GM03348 (cell line): ENCODE measurements around the gene COA7.
A peak's percentile ranks its signal among the peaks of the same experiment; 100 is the strongest.
"Not testable (repeated sequence)": the region's sequence is repeated elsewhere in the genome, so short reads cannot be mapped to it uniquely, and the experiment has no call there.

Source experiments
- DNase-seq: peaks from one replicate; pipeline ENCODE4 v3.0.0; 2012; ENCODE audit warnings: low spot score

The COA7 gene

DNA sequence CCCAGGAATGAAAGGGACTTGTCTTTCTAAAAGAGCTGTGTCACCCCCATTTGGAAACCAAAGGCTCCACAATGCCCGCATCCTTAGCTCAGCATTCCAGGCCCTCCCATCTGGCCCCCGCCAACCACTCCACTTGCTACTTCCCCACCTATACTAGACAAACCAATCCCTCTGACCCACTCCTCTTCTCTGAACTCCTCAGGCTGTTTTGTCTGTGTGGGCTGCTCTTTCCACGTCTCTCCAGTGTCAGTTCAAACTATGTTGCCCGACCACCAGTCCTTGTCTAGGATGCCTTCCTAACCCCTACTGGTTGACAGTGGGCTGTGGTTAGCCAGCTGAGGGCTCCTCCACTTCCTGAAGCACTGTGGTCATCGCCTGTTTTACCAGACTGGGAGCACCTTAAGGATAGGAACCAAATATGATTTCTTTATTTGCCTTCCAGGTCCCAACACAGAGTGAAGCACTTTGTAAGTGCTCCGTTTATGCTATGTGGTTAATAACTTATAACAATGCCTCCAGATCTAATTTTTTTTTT is 8.1 kb upstream of the COA7 start:
- DNase-seq = no peak

DNA sequence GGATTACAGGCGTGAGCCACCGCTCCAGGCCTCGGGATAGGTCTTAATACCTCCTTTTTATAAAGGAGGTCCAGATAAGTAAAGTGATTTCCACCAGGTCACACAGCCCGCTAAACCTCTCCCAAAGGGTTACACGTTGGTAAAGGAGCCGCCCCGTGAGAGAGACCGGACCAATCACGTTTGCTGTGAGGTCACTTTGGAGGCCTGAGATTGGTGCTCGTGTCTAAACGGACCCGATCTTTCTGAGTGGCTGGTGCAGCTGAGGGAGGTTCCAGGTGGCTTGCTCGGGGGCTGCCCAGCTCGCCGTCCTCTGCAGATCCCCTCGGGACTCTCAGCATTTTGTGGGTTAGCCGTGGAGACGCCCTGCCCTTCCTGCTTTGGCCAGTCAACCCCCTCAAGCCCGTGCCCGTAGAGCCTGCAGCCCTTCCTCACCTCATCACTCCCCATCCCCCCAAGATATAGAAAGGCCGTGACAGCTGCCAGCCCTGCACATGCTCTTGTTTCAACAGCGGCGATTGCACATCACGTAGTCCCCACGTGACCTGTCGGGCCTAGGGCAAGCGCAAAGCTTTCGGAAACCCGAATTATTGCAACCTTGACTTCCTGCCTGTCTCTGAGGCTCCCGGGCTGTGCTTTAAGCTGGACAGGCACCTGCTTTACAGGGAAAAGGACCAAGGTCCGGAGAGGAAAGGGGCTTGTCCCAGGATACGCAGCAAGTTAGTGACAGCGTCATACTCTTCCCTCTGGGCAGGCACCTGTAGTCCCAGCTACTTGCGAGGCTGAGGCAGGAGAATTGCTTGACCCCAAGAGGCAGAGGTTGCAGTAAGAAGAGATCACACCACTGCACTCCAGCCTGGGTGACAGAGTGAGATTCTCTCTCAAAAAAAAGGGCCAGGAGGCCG is 5.0 kb upstream of the COA7 start:
- DNase-seq = peak; percentile 94

DNA sequence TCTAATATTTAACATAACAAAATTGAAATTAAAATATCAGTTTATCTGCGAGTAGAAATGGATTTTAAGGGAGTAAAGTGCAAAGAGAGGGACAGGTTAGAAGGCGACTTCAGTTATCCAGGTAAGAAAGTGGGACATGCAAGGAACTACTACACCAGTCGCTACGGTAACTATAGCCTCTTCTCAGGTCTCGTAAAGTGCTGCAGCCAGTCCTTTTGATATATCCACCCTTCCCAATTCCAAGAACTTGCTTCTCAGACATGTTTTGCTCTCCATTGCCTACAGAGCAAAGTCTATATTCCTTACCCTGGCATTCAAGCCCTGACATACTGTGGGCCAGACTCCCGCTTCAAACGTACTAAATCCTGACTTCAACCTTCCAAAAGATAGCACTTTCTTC is 2.5 kb downstream of the COA7 start:
- DNase-seq = no peak

GRCh38 chr1:52693843-52694242 is 4.3 kb downstream of the COA7 start:
- no peak for DNase-seq

DNA sequence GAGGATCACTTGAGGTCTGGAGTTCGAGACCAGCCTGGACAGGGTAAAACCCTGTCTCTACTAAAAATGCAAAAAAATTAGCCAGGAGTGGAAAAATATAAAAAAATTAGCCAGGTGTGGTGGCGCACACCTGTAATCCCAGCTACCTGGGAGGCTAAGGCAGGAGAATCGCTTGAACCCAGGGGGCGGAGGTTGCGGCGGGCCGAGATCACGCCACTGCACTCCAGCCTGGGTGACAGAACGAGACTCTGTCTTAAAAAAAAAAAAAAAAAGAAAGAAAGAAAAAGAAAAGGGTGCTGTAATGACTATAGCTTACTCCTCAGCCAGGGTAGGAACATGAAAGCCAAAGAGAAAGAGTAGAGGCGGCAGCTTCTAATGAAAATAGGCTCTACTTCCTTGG is 4.8 kb downstream of the COA7 start:
- not testable (repeated sequence) for DNase-seq

DNA sequence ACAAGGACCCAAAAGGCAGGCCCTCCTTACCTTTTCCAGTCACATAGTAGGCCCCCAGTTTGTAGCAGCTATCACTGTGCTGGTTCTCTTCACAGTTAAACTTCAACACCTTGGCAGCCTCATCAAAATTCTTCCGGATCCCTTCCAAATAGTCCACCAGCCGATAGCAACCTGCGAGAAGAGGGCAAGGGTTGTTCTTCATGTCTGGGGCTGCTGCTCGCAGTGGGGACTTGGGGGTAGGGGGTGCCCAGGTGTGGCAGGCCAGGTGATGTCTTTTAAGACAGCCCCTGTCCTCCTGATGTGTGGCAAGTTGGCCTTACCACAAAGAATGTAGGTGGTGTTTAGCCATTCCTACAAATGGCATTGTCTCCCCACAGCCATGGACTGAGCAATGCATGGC is 5.5 kb downstream of the COA7 start:
- no peak for DNase-seq

GRCh38 chr1:52691821-52692220 is 6.3 kb downstream of the COA7 start:
- DNase-seq = no peak

- no peak for DNase-seq
Measured at GRCh38 chr1:52686830-52687229, 11.3 kb downstream of the COA7 start.

GRCh38 chr1:52686261-52686751 is 11.8 kb downstream of the COA7 start:
- DNase-seq = peak; percentile 81

- DNase-seq = no peak
Measured at GRCh38 chr1:52684545-52684944, 13.6 kb downstream of the COA7 start.

GRCh38 chr1:52683367-52683940 is 14.7 kb downstream of the COA7 start:
- no peak for DNase-seq

GRCh38 chr1:52681136-52681535 is 17.0 kb downstream of the COA7 start:
- DNase-seq = no peak

DNA sequence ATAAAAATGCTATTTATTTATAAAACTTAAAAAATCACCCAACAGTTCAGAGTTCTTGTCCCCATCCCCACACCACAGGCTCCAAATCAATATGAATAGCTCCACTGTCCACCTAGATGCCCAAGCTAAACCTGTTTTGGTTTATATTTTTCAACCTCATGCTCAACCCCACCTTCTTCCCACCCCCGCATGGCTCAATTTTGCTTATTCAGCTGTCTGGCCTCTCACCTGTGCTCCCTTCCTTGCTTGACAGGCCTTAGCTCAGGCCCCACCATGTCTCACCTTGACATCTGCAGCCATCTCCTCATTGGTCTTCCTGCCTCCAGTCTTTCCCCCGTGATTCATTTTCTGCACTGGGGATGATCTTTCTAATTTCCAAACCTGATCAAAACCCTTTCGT is 17.8 kb downstream of the COA7 start:
- DNase-seq = no peak

GRCh38 chr1:52679498-52679897 is 18.6 kb downstream of the COA7 start:
- DNase-seq = no peak

GRCh38 chr1:52679048-52679447 is 19.1 kb downstream of the COA7 start:
- DNase-seq = no peak

- no peak for DNase-seq
Measured at GRCh38 chr1:52677076-52677806, 20.9 kb downstream of the COA7 start.

GRCh38 chr1:52676249-52676903 is 21.8 kb downstream of the COA7 start:
- DNase-seq = no peak

GRCh38 chr1:52674497-52675384 is 23.4 kb downstream of the COA7 start:
- no peak for DNase-seq

DNA sequence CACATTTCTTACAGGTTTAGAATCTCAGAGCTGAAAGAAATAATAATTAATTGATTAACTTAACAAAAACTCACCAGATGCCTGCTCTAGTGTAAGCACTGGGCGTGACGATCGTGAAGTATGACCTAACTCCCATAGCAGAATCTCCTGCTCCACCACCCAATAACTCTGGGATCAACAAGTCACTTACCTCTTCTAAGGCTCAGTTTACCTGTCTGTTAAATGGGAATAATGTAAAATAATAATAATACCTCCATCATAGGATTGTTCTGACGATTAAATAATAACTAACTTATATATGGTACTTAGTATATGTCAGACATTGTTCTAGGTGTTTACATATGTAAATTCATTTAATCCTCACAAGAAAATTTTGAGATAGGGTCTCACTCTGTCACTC is 24.6 kb downstream of the COA7 start:
- DNase-seq = no peak

GRCh38 chr1:52672946-52673345 is 25.2 kb downstream of the COA7 start:
- no peak for DNase-seq

DNA sequence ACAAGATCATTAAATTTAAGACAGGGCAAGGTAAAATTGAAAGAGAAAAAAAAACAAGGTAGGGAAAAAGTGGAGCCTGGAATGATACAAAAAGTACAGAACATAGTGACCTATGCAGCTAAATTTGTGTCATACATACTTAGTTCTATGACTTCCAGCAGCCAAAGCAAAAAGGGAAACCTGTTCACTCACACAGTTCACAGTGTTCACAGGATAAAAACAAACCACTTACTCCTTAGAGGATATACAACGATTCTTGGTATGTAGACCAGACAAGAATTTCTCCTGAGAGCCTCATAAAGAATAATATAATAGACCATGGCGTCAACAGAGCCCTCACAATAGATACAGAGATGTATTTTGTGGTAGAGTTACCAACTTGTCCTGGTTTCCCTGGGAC is 27.5 kb downstream of the COA7 start:
- DNase-seq = no peak
